ENCODE results near the gene RRAGD. TPM values are rescaled to one million over a fixed set of nuclear protein-coding genes. Genes with fewer than 3 reads are reported as not detected.

The RRAGD gene
- total RNA-seq, 1 donor from 2014 or later, result 44.0 TPM

DNA sequence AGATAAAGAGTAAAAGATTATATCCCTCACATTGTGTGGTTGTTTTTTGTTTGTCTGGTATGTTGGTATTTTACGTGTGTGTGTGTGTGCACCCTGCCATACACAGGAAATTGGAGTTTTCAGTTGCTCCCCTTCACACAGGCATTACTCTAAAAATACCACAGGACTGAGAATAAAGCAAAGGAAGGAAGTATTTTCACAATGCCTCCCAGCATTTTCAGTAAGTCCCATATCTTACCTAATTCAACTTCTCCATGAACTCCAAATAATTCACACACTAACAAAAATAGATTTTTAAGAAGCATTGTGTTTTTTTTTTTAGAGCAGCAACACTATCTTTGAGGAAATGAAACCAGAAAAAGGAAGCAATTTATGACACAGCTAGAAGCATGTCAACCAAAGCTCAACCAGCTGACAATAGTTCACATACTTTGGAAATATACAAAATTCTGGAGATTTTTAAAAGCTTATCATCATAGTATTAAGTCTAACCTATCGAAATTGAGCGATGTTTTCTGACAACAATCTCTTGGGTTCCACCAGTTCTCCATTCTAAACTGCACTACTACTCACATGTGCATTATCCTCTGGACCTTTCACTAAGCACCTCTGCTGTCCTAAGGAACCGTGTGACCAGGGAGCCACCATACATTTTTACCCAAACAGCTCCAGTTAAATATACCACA, 61.6 kb downstream of the RRAGD start:
- no peaks in the 10 kb centered on the region for H3K9me3 ChIP-seq

DNA sequence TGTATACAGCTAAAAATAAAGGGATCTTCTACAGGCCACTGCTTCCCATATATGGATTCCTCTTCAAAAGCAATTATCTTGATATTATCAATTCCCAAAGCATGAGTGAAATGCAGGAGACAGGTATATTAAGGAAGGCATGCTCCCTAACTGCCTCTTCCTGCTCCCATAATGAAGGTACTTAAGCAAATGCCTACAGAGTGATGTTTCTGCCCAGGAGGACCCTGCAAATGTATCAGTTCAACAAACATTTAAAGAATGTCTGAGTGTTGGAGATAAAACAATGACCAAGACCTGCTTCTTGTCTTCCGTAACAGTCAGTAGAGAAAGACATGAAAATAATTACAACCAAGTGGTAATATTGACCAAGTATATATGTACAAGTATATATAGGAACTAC, 63.7 kb downstream of the RRAGD start:
- H3K9me3 ChIP-seq, result no peaks in the 10 kb centered on the region
- TF ChIP-seq, protein P1, sequence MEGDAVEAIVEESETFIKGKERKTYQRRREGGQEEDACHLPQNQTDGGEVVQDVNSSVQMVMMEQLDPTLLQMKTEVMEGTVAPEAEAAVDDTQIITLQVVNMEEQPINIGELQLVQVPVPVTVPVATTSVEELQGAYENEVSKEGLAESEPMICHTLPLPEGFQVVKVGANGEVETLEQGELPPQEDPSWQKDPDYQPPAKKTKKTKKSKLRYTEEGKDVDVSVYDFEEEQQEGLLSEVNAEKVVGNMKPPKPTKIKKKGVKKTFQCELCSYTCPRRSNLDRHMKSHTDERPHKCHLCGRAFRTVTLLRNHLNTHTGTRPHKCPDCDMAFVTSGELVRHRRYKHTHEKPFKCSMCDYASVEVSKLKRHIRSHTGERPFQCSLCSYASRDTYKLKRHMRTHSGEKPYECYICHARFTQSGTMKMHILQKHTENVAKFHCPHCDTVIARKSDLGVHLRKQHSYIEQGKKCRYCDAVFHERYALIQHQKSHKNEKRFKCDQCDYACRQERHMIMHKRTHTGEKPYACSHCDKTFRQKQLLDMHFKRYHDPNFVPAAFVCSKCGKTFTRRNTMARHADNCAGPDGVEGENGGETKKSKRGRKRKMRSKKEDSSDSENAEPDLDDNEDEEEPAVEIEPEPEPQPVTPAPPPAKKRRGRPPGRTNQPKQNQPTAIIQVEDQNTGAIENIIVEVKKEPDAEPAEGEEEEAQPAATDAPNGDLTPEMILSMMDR (IDR thresholded peaks at IDR 0.05), result no peak

More for the DNA sequence above, 61.6 kb downstream of the RRAGD start:
- ATAC-seq, result no peak
- Histone ChIP-seq H3K36me3 (no peaks in the 10 kb centered on the region), H3K4me3 (peak overlapping the region; percentile 96), H3K27me3 (no peaks in the 10 kb centered on the region), H3K4me1 (peaks cover 49% of the 10 kb centered on the region), H3K27ac (peak overlapping the region; percentile 99)
- DNase-seq, result no peak
- intact Hi-C loops (cut with DNase I), result no loop called here
- TF ChIP-seq, protein P1 (IDR thresholded peaks at IDR 0.05), result no peak

DNA sequence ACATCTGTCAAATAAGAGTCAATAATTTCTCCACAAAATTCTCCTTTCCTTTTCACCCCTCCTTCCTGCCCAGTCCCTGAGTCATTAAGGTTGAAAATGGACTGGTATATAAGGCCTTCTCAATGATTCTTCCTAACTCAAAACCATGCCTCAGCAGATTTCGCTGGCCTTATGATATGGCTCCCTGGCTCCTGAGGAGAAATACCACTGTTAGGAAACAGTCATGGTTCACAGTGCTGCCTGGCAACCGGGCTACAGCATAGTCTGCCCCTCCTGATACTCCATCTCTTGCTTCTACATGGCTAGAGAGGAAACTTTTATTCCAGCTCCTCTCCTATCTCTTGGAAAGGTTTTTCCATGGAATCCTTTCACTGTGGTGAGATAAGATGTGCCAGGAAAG, 64.2 kb downstream of the RRAGD start:
- Histone ChIP-seq H3K27ac (no peak overlapping the region), H3K27me3 (no peaks in the 10 kb centered on the region), H3K9me3 (no peaks in the 10 kb centered on the region), H3K4me3 (no peak overlapping the region), H3K4me1 (peaks cover 41% of the 10 kb centered on the region), H3K36me3 (no peaks in the 10 kb centered on the region)
- ATAC-seq (no peak), DNase-seq (no peak)
- intact Hi-C loops (cut with DNase I), result no loop called here
- TF ChIP-seq, protein P1 (IDR thresholded peaks at IDR 0.05), result no peak

More for the DNA sequence above, 63.7 kb downstream of the RRAGD start:
- Histone ChIP-seq H3K27me3 (no peaks in the 10 kb centered on the region), H3K36me3 (no peaks in the 10 kb centered on the region), H3K4me3 (no peak overlapping the region), H3K27ac (no peak overlapping the region), H3K4me1 (peaks cover 45% of the 10 kb centered on the region)
- ATAC-seq (no peak), DNase-seq (no peak)
- intact Hi-C loops (cut with DNase I), result no loop called here

DNA sequence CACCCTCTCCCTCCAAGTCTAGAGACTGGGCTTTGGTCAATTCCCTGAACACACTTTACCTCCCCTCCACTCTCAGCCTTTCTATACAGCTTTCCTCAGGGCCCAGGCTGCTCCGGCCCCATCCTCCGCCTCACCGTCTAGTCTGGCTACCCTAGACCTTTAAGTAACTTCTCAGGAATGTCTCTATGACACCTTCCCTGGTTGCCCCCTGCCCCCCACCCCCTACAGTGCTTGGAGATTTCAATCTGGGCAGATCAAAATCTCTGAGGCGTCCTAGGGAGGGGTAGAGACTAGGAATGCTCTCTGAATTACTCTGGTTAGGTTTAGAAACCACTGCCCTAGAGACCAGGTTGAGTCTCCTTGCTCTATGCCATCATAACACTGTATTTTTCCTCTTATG, 65.6 kb downstream of the RRAGD start:
- H3K4me1 ChIP-seq, result peaks cover 40% of the 10 kb centered on the region
- H3K36me3 ChIP-seq, result peaks cover 9% of the 10 kb centered on the region
- intact Hi-C loops (cut with DNase I), result no loop called here
- ATAC-seq (no peak), DNase-seq (no peak)
- TF ChIP-seq, protein P1 (IDR thresholded peaks at IDR 0.05), result no peak
- H3K27ac ChIP-seq, result no peak overlapping the region
- no peaks in the 10 kb centered on the region for H3K27me3 ChIP-seq
- H3K4me3 ChIP-seq, result no peak overlapping the region
- no peaks in the 10 kb centered on the region for H3K9me3 ChIP-seq

DNA sequence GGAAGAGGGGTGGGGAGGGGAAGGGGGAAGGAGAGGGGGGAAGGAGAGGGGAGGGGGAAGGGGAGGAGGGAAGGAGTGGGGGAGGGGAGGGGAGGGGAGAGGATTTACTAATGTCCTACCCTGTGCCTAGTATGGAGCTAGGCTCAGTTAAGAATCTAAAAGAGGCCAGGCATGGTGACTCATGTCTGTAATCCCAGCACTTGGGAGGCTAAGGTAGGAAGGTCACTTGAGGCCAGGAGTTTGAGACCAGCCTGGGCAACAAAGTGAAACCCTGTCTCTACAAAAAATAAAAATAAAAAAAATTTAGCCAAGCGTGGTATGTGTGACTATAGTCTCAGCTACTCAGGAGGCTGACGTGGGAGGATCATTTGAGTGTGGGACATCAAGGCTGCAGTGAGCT, 72.5 kb downstream of the RRAGD start:
- H3K9me3 ChIP-seq, result no peaks in the 10 kb centered on the region
- TF ChIP-seq, protein P1 (IDR thresholded peaks at IDR 0.05), result no peak
- intact Hi-C loops (cut with DNase I), result no loop called here
- ATAC-seq (no peak), DNase-seq (no peak)
- H3K27ac ChIP-seq, result no peak overlapping the region
- no peaks in the 10 kb centered on the region for H3K27me3 ChIP-seq
- H3K36me3 ChIP-seq, result peaks cover 73% of the 10 kb centered on the region
- H3K4me1 ChIP-seq, result no peaks in the 10 kb centered on the region
- H3K4me3 ChIP-seq, result no peak overlapping the region
